ENCODE results near the gene ZNF575.

Gene ZNF575

GRCh38 chr19:43532962-43533545, at the start of gene ZNF575:
TSS of gene ZNF575 (plus strand) at chr19:43533188. CDS start at chr19:43534423, 1,235 bp downstream.
- Mint-ChIP-seq H3K27ac (peak within 1 kb of the TSS; percentile 94), H3K4me3 (peak within 1 kb of the TSS; percentile 84 to 90), H3K27me3 (no peaks in the 10 kb centered on the region), H3K9me3 (peaks cover 0 to 1% of the 10 kb centered on the region in 2 donors), H3K36me3 (peaks cover 7 to 20% of the 10 kb centered on the region in 2 donors), H3K4me1 (peaks cover 12 to 27% of the 10 kb centered on the region in 2 donors)
- DNase-seq (peak; percentile 95), ATAC-seq (replicated peaks) (peak; percentile 73 to 76)

- Mint-ChIP-seq H3K4me3 (no peak overlapping the region), H3K36me3 (peaks cover 4 to 10% of the 10 kb centered on the region in 2 donors), H3K4me1 (peaks cover 17 to 23% of the 10 kb centered on the region in 2 donors), H3K9me3 (no peaks in the 10 kb centered on the region), H3K27me3 (no peaks in the 10 kb centered on the region), H3K27ac (no peak overlapping the region)
- DNase-seq, result no peak
- no peak for ATAC-seq (replicated peaks)
Measured at GRCh38 chr19:43483281-43483680, 49.7 kb upstream of the ZNF575 start.

- ATAC-seq (replicated peaks) (no peak), DNase-seq (no peak)
- H3K36me3 Mint-ChIP-seq, result peaks cover 5 to 7% of the 10 kb centered on the region in 2 donors
- H3K4me1 Mint-ChIP-seq, result peaks cover 29 to 43% of the 10 kb centered on the region in 2 donors
- H3K27ac Mint-ChIP-seq, result no peak overlapping the region
- H3K4me3 Mint-ChIP-seq, result no peak overlapping the region
- H3K27me3 Mint-ChIP-seq, result no peaks in the 10 kb centered on the region
- no peaks in the 10 kb centered on the region for H3K9me3 Mint-ChIP-seq
Measured at GRCh38 chr19:43485951-43486350, 47.0 kb upstream of the ZNF575 start.

GRCh38 chr19:43486412-43486811, 46.6 kb upstream of the ZNF575 start:
- H3K9me3 Mint-ChIP-seq, result no peaks in the 10 kb centered on the region
- peaks cover 29 to 43% of the 10 kb centered on the region in 2 donors for H3K4me1 Mint-ChIP-seq
- ATAC-seq (replicated peaks) (no peak), DNase-seq (no peak)
- peaks cover 5 to 6% of the 10 kb centered on the region in 2 donors for H3K36me3 Mint-ChIP-seq
- no peaks in the 10 kb centered on the region for H3K27me3 Mint-ChIP-seq
- peak overlapping the region in 1 of 2 donors; percentile 43 for H3K4me3 Mint-ChIP-seq
- no peak overlapping the region for H3K27ac Mint-ChIP-seq

GRCh38 chr19:43488179-43488578, 44.8 kb upstream of the ZNF575 start:
- peaks cover 29 to 43% of the 10 kb centered on the region in 2 donors for H3K4me1 Mint-ChIP-seq
- H3K27me3 Mint-ChIP-seq, result no peaks in the 10 kb centered on the region
- no peak overlapping the region for H3K27ac Mint-ChIP-seq
- no peaks in the 10 kb centered on the region for H3K9me3 Mint-ChIP-seq
- no peak for ATAC-seq (replicated peaks)
- H3K4me3 Mint-ChIP-seq, result no peak overlapping the region
- H3K36me3 Mint-ChIP-seq, result peaks cover 5 to 6% of the 10 kb centered on the region in 2 donors
- no peak for DNase-seq

- no peak overlapping the region for H3K27ac Mint-ChIP-seq
- H3K4me1 Mint-ChIP-seq, result peaks cover 29 to 43% of the 10 kb centered on the region in 2 donors
- no peaks in the 10 kb centered on the region for H3K9me3 Mint-ChIP-seq
- no peak overlapping the region for H3K4me3 Mint-ChIP-seq
- peak; percentile 80 to 85 for ATAC-seq (replicated peaks)
- peak; percentile 27 for DNase-seq
- peaks cover 5 to 7% of the 10 kb centered on the region in 2 donors for H3K36me3 Mint-ChIP-seq
- H3K27me3 Mint-ChIP-seq, result no peaks in the 10 kb centered on the region
Measured at GRCh38 chr19:43489310-43489709, 43.7 kb upstream of the ZNF575 start.

GRCh38 chr19:43489979-43490599, 42.9 kb upstream of the ZNF575 start:
- no peak for ATAC-seq (replicated peaks)
- Mint-ChIP-seq H3K4me1 (peaks cover 29 to 43% of the 10 kb centered on the region in 2 donors), H3K4me3 (no peak overlapping the region), H3K27me3 (no peaks in the 10 kb centered on the region), H3K9me3 (no peaks in the 10 kb centered on the region), H3K27ac (no peak overlapping the region), H3K36me3 (peaks cover 8 to 11% of the 10 kb centered on the region in 2 donors)
- DNase-seq, result no peak

- H3K9me3 Mint-ChIP-seq, result no peaks in the 10 kb centered on the region
- DNase-seq (no peak), ATAC-seq (replicated peaks) (no peak)
- H3K4me1 Mint-ChIP-seq, result peaks cover 29 to 42% of the 10 kb centered on the region in 2 donors
- no peak overlapping the region for H3K4me3 Mint-ChIP-seq
- no peaks in the 10 kb centered on the region for H3K27me3 Mint-ChIP-seq
- peak overlapping the region; percentile 5 for H3K27ac Mint-ChIP-seq
- peaks cover 11 to 15% of the 10 kb centered on the region in 2 donors for H3K36me3 Mint-ChIP-seq
Measured at GRCh38 chr19:43490759-43491158, 42.2 kb upstream of the ZNF575 start.

GRCh38 chr19:43495082-43495481, 37.9 kb upstream of the ZNF575 start:
- Mint-ChIP-seq H3K4me1 (peaks cover 2 to 5% of the 10 kb centered on the region in 2 donors), H3K36me3 (peaks cover 28 to 38% of the 10 kb centered on the region in 2 donors), H3K27ac (no peak overlapping the region), H3K9me3 (no peaks in the 10 kb centered on the region), H3K4me3 (no peak overlapping the region), H3K27me3 (no peaks in the 10 kb centered on the region)
- DNase-seq (no peak), ATAC-seq (replicated peaks) (no peak)

GRCh38 chr19:43496960-43497359, 36.0 kb upstream of the ZNF575 start:
- no peaks in the 10 kb centered on the region for H3K27me3 Mint-ChIP-seq
- no peaks in the 10 kb centered on the region for H3K9me3 Mint-ChIP-seq
- peaks cover 0 to 2% of the 10 kb centered on the region in 2 donors for H3K4me1 Mint-ChIP-seq
- no peak for ATAC-seq (replicated peaks)
- H3K4me3 Mint-ChIP-seq, result no peak overlapping the region
- H3K27ac Mint-ChIP-seq, result no peak overlapping the region
- H3K36me3 Mint-ChIP-seq, result peaks cover 29 to 40% of the 10 kb centered on the region in 2 donors
- no peak for DNase-seq

GRCh38 chr19:43498233-43498842, 34.6 kb upstream of the ZNF575 start:
- DNase-seq (no peak), ATAC-seq (replicated peaks) (no peak)
- peaks cover 7 to 12% of the 10 kb centered on the region in 2 donors for H3K4me1 Mint-ChIP-seq
- H3K36me3 Mint-ChIP-seq, result peaks cover 32 to 48% of the 10 kb centered on the region in 2 donors
- no peak overlapping the region for H3K27ac Mint-ChIP-seq
- H3K27me3 Mint-ChIP-seq, result no peaks in the 10 kb centered on the region
- no peaks in the 10 kb centered on the region for H3K9me3 Mint-ChIP-seq
- no peak overlapping the region for H3K4me3 Mint-ChIP-seq

GRCh38 chr19:43499042-43499441, 33.9 kb upstream of the ZNF575 start:
- Mint-ChIP-seq H3K36me3 (peaks cover 32 to 48% of the 10 kb centered on the region in 2 donors), H3K27me3 (no peaks in the 10 kb centered on the region), H3K4me3 (no peak overlapping the region), H3K27ac (no peak overlapping the region), H3K9me3 (no peaks in the 10 kb centered on the region), H3K4me1 (peaks cover 12 to 19% of the 10 kb centered on the region in 2 donors)
- ATAC-seq (replicated peaks) (no peak), DNase-seq (no peak)

- Mint-ChIP-seq H3K36me3 (peaks cover 30 to 42% of the 10 kb centered on the region in 2 donors), H3K9me3 (no peaks in the 10 kb centered on the region), H3K27ac (no peak overlapping the region), H3K4me1 (peaks cover 21 to 31% of the 10 kb centered on the region in 2 donors), H3K4me3 (no peak overlapping the region), H3K27me3 (no peaks in the 10 kb centered on the region)
- DNase-seq (no peak), ATAC-seq (replicated peaks) (no peak)
Measured at GRCh38 chr19:43501661-43502418, 31.1 kb upstream of the ZNF575 start.

GRCh38 chr19:43502419-43502976, 30.5 kb upstream of the ZNF575 start:
- no peak for DNase-seq
- Mint-ChIP-seq H3K4me1 (peaks cover 21 to 31% of the 10 kb centered on the region in 2 donors), H3K9me3 (no peaks in the 10 kb centered on the region), H3K27ac (no peak overlapping the region), H3K27me3 (no peaks in the 10 kb centered on the region), H3K36me3 (peaks cover 26 to 35% of the 10 kb centered on the region in 2 donors), H3K4me3 (peak overlapping the region in 1 of 2 donors; percentile 92)
- ATAC-seq (replicated peaks), result no peak
